HepG2 (cell line): ENCODE results near the gene PRKACA. TPM values are rescaled to one million over a fixed set of nuclear protein-coding genes. Genes with fewer than 3 reads are reported as not detected.
A peak's percentile ranks its signal among the peaks of the same experiment; 100 is the strongest.

ENCODE experiments used
- MEIS2 ChIP-seq: sonication (generic); formaldehyde crosslinking; IDR thresholded peaks from 2 replicates; pipeline ENCODE4 v1.9.0; 2021; ENCODE audit warnings: mild to moderate bottlenecking, missing genetic modification reagents
- NFE2L1 ChIP-seq: sonication (generic); formaldehyde crosslinking; IDR thresholded peaks from 2 replicates; pipeline ENCODE4 v1.4.0; 2020; ENCODE audit warnings: missing genetic modification reagents, mild to moderate bottlenecking, borderline replicate concordance
- POLR2AphosphoS5 ChIP-seq: IDR thresholded peaks from 2 replicates; pipeline ENCODE4 v1.6.1; 2012; ENCODE audit warnings: low read depth, low read length
- SOX5 ChIP-seq: IDR thresholded peaks from 2 replicates; pipeline ENCODE4 v1.6.1; 2016; ENCODE audit warnings: borderline replicate concordance
- SRSF1 ChIP-seq: fragments of 200-400 bp; formaldehyde crosslinking; optimal IDR thresholded peaks from 2 replicates; pipeline ENCODE3; 2017; ENCODE audit warnings: mild to moderate bottlenecking, low read depth, low read length, moderate library complexity
- ZBTB33 ChIP-seq: sonication (generic); formaldehyde crosslinking; IDR thresholded peaks from 2 replicates; pipeline ENCODE4 v1.4.0; 2020; ENCODE audit warnings: missing genetic modification reagents
- ZNF235 ChIP-seq: sonication (generic); formaldehyde crosslinking; IDR thresholded peaks from 2 replicates; pipeline ENCODE4 v1.8.1; 2023; ENCODE audit warnings: mild to moderate bottlenecking, missing genetic modification reagents, borderline replicate concordance
- ZNF33B ChIP-seq: sonication (generic); formaldehyde crosslinking; IDR thresholded peaks from 2 replicates; pipeline ENCODE4 v1.5.1; 2020; ENCODE audit warnings: mild to moderate bottlenecking, missing genetic modification reagents
- polyA plus RNA-seq, 8 experiments: library from polyadenylated mRNA; depleted of rRNA in 3 of 8; stranded (reverse) in 7 of 8; unstranded in 1 of 8; fragments of >200 nt; fragmentation: Illumina TruSeq in 4 of 8; extraction: Trizol in 4 of 8; gene quantifications; 2 replicates each; pipeline versions ENCODE4 v1.2.1 to v1.2.3, GENCODE V29; 2011 to 2016; ENCODE audit warnings: low read depth in 4 of 8, missing spikeins in 1 of 8, mixed read lengths in 1 of 8; ENCODE audit not compliant: insufficient read depth in 1 of 8
- total RNA-seq, 5 experiments: library from RNA; depleted of rRNA; stranded (reverse); fragments of >200 nt; fragmentation: Illumina TruSeq; extraction: Trizol; gene quantifications; 2 replicates each; pipeline ENCODE4 v1.2.3, GENCODE V29; 2016; ENCODE audit warnings: low read depth in 1 of 5
- TF ChIP-seq, protein P1 (sequence below): sonication (generic); formaldehyde crosslinking; IDR thresholded peaks from 2 replicates; pipeline ENCODE4 v1.5.1; 2020; ENCODE audit warnings: mild to moderate bottlenecking, missing genetic modification reagents
- TF ChIP-seq, protein P2 (sequence below): sonication (generic); formaldehyde crosslinking; IDR thresholded peaks from 2 replicates; pipeline ENCODE4 v1.4.0; 2020; ENCODE audit warnings: mild to moderate bottlenecking, missing genetic modification reagents, borderline replicate concordance
- TF ChIP-seq, protein P3 (sequence below): sonication (generic); formaldehyde crosslinking; IDR thresholded peaks from 2 replicates; pipeline ENCODE4 v1.4.0; 2020; ENCODE audit warnings: missing genetic modification reagents
- TF ChIP-seq, protein P4 (sequence below): sonication (generic); formaldehyde crosslinking; IDR thresholded peaks from 2 replicates; pipeline ENCODE4 v1.8.0; 2022; ENCODE audit warnings: missing genetic modification reagents, mild to moderate bottlenecking, borderline replicate concordance

The PRKACA gene
- total and polyA plus RNA-seq, 2 of the 13 experiments (the other 11 are each of a cell fraction or from before 2014, with no cell fraction given): 11.0 to 18.2 TPM

- TF ChIP-seq, protein P1, sequence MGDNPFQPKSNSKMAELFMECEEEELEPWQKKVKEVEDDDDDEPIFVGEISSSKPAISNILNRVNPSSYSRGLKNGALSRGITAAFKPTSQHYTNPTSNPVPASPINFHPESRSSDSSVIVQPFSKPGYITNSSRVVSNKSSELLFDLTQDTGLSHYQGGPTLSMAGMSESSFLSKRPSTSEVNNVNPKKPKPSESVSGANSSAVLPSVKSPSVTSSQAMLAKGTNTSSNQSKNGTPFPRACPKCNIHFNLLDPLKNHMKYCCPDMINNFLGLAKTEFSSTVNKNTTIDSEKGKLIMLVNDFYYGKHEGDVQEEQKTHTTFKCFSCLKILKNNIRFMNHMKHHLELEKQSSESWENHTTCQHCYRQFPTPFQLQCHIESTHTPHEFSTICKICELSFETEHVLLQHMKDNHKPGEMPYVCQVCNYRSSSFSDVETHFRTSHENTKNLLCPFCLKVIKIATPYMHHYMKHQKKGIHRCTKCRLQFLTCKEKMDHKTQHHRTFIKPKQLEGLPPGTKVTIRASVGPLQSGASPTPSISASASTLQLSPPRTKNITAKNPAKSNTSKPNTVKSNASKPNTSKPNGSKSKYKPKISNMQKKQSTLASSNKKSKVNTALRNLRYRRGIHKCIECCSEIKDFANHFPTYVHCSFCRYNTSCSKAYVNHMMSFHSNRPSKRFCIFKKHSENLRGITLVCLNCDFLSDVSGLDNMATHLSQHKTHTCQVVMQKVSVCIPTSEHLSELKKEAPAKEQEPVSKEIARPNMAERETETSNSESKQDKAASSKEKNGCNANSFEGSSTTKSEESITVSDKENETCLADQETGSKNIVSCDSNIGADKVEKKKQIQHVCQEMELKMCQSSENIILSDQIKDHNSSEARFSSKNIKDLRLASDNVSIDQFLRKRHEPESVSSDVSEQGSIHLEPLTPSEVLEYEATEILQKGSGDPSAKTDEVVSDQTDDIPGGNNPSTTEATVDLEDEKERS (CRISPR knock-in tag): peak; percentile 31; the same call in 1 of the 2 replicates
- TF ChIP-seq ZBTB33 (no peak), SRSF1 (peak; percentile 41), ZNF235 (CRISPR knock-in tag) (no peak), POLR2AphosphoS5 (no peak), SOX5 (no peak), MEIS2 (CRISPR knock-in tag) (peak; percentile 15; the same call in 1 of the 2 replicates), NFE2L1 (CRISPR knock-in tag) (0 out of 2 replicates have a peak, but pooled peaks have one; percentile 31), ZNF33B (0 out of 2 replicates have a peak, but pooled peaks have one; percentile 52)
- TF ChIP-seq, protein P2, sequence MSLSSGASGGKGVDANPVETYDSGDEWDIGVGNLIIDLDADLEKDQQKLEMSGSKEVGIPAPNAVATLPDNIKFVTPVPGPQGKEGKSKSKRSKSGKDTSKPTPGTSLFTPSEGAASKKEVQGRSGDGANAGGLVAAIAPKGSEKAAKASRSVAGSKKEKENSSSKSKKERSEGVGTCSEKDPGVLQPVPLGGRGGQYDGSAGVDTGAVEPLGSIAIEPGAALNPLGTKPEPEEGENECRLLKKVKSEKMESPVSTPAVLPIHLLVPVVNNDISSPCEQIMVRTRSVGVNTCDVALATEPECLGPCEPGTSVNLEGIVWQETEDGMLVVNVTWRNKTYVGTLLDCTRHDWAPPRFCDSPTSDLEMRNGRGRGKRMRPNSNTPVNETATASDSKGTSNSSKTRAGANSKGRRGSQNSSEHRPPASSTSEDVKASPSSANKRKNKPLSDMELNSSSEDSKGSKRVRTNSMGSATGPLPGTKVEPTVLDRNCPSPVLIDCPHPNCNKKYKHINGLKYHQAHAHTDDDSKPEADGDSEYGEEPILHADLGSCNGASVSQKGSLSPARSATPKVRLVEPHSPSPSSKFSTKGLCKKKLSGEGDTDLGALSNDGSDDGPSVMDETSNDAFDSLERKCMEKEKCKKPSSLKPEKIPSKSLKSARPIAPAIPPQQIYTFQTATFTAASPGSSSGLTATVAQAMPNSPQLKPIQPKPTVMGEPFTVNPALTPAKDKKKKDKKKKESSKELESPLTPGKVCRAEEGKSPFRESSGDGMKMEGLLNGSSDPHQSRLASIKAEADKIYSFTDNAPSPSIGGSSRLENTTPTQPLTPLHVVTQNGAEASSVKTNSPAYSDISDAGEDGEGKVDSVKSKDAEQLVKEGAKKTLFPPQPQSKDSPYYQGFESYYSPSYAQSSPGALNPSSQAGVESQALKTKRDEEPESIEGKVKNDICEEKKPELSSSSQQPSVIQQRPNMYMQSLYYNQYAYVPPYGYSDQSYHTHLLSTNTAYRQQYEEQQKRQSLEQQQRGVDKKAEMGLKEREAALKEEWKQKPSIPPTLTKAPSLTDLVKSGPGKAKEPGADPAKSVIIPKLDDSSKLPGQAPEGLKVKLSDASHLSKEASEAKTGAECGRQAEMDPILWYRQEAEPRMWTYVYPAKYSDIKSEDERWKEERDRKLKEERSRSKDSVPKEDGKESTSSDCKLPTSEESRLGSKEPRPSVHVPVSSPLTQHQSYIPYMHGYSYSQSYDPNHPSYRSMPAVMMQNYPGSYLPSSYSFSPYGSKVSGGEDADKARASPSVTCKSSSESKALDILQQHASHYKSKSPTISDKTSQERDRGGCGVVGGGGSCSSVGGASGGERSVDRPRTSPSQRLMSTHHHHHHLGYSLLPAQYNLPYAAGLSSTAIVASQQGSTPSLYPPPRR: no peak
- TF ChIP-seq, protein P3, sequence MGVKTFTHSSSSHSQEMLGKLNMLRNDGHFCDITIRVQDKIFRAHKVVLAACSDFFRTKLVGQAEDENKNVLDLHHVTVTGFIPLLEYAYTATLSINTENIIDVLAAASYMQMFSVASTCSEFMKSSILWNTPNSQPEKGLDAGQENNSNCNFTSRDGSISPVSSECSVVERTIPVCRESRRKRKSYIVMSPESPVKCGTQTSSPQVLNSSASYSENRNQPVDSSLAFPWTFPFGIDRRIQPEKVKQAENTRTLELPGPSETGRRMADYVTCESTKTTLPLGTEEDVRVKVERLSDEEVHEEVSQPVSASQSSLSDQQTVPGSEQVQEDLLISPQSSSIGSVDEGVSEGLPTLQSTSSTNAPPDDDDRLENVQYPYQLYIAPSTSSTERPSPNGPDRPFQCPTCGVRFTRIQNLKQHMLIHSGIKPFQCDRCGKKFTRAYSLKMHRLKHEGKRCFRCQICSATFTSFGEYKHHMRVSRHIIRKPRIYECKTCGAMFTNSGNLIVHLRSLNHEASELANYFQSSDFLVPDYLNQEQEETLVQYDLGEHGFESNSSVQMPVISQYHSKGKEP: no peak
- TF ChIP-seq, protein P4, sequence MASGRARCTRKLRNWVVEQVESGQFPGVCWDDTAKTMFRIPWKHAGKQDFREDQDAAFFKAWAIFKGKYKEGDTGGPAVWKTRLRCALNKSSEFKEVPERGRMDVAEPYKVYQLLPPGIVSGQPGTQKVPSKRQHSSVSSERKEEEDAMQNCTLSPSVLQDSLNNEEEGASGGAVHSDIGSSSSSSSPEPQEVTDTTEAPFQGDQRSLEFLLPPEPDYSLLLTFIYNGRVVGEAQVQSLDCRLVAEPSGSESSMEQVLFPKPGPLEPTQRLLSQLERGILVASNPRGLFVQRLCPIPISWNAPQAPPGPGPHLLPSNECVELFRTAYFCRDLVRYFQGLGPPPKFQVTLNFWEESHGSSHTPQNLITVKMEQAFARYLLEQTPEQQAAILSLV: 0 out of 2 replicates have a peak, but pooled peaks have one; percentile 30
These were observed 846 bp upstream of the PRKACA start (continued) for GRCh38 chr19:14118165-14119051.
